ENCODE measurements around the gene SRC. TPM values are rescaled to one million over a fixed set of nuclear protein-coding genes. Genes with fewer than 3 reads are reported as not detected.

SRC gene
- total and polyA plus RNA-seq, 2 of the 8 experiments (the other 6 are each of a cell fraction or from before 2014, with no cell fraction given), result 27.6 to 28.8 TPM

DNA sequence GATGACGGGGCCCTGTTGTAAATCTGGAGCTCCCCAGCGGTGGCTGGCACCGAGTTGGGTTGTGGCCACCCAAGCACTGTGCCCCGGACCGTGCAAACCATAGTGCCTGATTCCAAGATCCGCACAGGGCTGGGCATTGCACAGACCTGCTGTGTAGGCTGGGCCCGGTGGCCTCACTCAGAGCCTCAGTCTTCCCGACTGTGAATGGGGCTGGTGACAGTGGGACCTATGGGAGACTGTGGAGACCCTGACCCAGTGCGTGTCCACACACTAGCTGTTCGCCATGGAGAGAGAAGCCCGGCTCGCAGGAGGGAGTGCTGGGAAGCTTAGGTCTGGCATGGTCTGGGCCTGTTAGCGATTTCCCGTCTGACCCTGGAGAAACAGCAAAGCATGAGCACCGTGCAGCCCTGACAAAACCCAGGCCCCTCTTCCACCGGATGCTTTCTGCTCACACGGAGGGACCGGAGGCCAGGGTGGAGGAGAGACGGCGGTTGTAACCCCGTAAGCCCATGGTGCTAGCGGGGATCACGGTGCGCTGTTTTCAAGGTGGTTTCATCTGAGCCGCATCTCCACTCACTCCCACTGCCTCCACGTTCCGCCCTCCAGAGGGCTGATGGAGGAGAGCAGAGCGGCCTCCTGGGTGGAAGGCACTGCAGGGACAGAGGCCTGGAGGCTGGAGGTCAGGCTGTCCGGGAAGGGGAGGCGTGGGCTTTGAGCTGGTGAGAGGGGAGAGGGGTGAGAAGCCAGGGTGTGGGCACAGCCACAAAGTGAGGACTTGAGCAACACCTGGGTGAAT is 52.2 kb downstream of the SRC start (continued):
- TF ChIP-seq NANOG (IDR thresholded peaks at IDR 0.05; ENCODE audit: insufficient read depth, low read depth, low read length, poor library complexity, severe bottlenecking) (no peak), EZH2 (IDR thresholded peaks at IDR 0.05; ENCODE audit: low read depth, low read length, severe bottlenecking) (no peak), SP4 (IDR thresholded peaks at IDR 0.05; ENCODE audit: low read length) (no peak)

Data from H1 (cell line).